Upper lobe of right lung (tissue), 1 donor: ENCODE measurements around the gene VAV3. TPM values are rescaled to one million over a fixed set of nuclear protein-coding genes. Genes with fewer than 3 reads are reported as not detected.

Experiments
- ATAC-seq: fragments of 200-7000 bp; cut with Tn5 transposase; one replicate; pipeline ENCODE4 v1.9.1; 2020; ENCODE audit warnings: mild to moderate bottlenecking, moderate library complexity
- DNase-seq: peaks from one replicate; pipeline ENCODE4 v3.0.0-alpha.2; 2020
- H3K27ac ChIP-seq: fragments of 200-600 bp; one replicate; pipeline ENCODE4 v1.8.0; 2022
- H3K27me3 ChIP-seq: fragments of 200-600 bp; one replicate; pipeline ENCODE4 v1.8.0; 2022; ENCODE audit warnings: mild to moderate bottlenecking
- H3K36me3 ChIP-seq: fragments of 200-600 bp; one replicate; pipeline ENCODE4 v1.8.0; 2022
- H3K4me1 ChIP-seq: fragments of 200-600 bp; one replicate; pipeline ENCODE4 v1.8.0; 2022
- H3K4me3 ChIP-seq: fragments of 200-600 bp; one replicate; pipeline ENCODE4 v1.8.0; 2022; ENCODE audit warnings: mild to moderate bottlenecking
- H3K9me3 ChIP-seq: fragments of 200-600 bp; one replicate; pipeline ENCODE4 v1.8.0; 2022
- intact Hi-C: fragments of 100-400 bp; cut with DNase I; formaldehyde crosslinking; loops from one replicate; pipeline ENCODE4 v1.11.0; 2022
- total RNA-seq: library from RNA; stranded (reverse); fragmentation: NEBNext Ultra II Directional; extraction: Animal tissue kit (Norgen Biotek cat#: 25700); gene quantifications from one replicate; pipeline ENCODE4 v1.2.1, GENCODE V29; 2021
- TF ChIP-seq, protein P1 (sequence below): fragments of 200-600 bp; IDR thresholded peaks from one replicate; pipeline ENCODE4 v1.8.0; 2022; ENCODE audit warnings: antibody characterized with exemption
- donor health status: DM: no; HTN: yes; CAD: no; lungs with severe emphysema.

Gene VAV3
- total RNA-seq, 1 donor from 2014 or later: 8.5 TPM

DNA sequence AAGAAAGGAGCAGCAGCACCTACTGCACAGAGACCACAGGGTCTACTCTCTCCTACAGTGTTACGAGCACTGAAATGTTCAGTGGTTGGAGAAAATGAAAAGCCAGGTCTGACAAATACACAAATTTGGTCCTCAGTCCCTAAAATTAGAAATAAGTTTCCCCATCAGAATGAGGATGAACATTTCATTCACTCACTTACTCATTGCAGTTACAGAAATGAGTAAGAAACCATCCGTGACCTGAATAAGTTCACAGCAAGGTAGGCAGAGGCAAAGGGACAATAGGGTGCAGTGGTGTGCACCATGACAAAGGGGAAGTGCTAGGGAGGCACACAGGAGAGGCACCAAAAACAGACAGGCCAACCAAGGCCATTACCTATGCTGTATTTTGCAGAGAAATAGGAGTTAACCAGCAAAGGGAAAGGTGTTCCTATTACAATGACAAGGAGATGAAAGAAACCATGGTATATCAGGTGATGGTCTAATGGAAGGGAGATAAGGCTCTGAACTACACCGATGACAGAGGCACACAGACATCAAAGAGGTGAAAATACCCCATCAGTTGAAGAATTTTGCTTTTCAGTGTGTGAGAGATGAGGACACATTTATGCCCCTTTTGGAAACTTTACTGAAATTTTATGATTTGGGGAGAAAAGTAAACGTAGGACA is 29.4 kb downstream of the VAV3 start:
- H3K27ac ChIP-seq: no peak overlapping the region
- DNase-seq: no peak

DNA sequence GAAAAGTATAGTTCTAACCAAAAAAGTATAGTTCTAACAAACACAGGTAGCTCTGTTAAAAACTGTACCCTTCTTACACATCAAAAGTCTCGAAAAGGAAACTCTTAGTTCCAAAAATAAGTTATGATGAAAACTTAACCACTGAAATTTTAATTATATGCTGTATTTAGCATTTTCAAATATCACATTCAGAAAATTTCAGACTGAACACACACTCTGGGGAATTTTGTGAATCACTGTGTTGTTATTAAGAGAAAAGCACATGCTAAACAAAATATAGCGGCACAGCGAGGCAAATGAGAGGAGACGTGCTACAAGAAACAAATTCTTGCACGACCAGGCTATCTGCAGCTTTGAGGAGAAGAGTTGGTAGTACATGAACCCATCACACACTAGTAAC is 30.4 kb downstream of the VAV3 start:
- TF ChIP-seq, protein P1, sequence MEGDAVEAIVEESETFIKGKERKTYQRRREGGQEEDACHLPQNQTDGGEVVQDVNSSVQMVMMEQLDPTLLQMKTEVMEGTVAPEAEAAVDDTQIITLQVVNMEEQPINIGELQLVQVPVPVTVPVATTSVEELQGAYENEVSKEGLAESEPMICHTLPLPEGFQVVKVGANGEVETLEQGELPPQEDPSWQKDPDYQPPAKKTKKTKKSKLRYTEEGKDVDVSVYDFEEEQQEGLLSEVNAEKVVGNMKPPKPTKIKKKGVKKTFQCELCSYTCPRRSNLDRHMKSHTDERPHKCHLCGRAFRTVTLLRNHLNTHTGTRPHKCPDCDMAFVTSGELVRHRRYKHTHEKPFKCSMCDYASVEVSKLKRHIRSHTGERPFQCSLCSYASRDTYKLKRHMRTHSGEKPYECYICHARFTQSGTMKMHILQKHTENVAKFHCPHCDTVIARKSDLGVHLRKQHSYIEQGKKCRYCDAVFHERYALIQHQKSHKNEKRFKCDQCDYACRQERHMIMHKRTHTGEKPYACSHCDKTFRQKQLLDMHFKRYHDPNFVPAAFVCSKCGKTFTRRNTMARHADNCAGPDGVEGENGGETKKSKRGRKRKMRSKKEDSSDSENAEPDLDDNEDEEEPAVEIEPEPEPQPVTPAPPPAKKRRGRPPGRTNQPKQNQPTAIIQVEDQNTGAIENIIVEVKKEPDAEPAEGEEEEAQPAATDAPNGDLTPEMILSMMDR: no peak
- Histone ChIP-seq H3K4me1 (peaks cover 24% of the 10 kb centered on the region), H3K4me3 (no peak overlapping the region), H3K27ac (no peak overlapping the region), H3K27me3 (no peaks in the 10 kb centered on the region), H3K9me3 (no peaks in the 10 kb centered on the region), H3K36me3 (no peaks in the 10 kb centered on the region)
- no peak for ATAC-seq
- no peak for DNase-seq
- intact Hi-C loops: no loop called here

More for the DNA sequence above, 29.4 kb downstream of the VAV3 start:
- intact Hi-C loops: no loop called here
- no peak overlapping the region for H3K4me3 ChIP-seq
- TF ChIP-seq, protein P1: no peak
- no peaks in the 10 kb centered on the region for H3K27me3 ChIP-seq
- H3K36me3 ChIP-seq: no peaks in the 10 kb centered on the region
- H3K9me3 ChIP-seq: no peaks in the 10 kb centered on the region
- no peak for ATAC-seq
- peaks cover 24% of the 10 kb centered on the region for H3K4me1 ChIP-seq

DNA sequence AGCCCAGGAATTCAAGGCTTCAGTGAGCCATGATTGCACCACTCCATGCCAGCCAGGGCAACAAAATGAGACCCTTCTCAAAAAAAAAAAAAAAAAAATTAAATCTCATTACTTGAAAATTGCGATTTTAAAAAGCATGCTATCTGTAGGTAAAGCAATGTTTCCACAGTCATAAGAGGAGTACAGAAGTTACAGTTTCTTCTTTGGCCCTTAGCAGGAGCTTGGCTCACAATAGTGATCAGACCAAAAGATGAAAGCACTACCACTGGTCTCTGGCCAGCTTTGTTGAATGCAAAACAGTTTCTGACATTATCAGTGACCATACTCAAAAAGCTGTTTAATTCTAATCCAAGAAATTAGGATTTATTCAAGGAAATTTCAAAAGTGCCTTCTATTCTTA is 31.2 kb downstream of the VAV3 start:
- DNase-seq (no peak), ATAC-seq (no peak)
- Histone ChIP-seq H3K4me1 (peaks cover 24% of the 10 kb centered on the region), H3K36me3 (no peaks in the 10 kb centered on the region), H3K4me3 (no peak overlapping the region), H3K9me3 (no peaks in the 10 kb centered on the region), H3K27ac (no peak overlapping the region), H3K27me3 (no peaks in the 10 kb centered on the region)
- intact Hi-C loops: no loop called here
- TF ChIP-seq, protein P1: no peak

DNA sequence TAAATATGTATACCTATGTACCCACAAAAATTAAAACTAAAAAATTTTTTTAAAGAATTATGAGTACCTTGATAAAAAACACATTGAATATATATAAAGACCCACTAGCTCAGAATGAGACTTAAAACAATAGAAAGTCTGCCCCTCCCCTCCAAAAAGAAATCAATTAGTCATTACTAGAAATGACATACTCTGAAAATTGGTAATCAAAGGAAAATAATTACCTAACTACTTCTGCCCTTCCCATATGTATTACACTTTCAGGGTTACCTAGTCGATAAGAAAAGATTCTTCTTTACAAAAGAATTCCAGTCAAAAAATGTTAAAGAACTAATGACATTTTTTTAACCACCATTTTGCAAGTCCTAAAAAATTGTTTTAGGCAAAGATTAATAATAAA is 34.7 kb downstream of the VAV3 start:
- Histone ChIP-seq H3K9me3 (no peaks in the 10 kb centered on the region), H3K27ac (no peak overlapping the region), H3K36me3 (no peaks in the 10 kb centered on the region), H3K4me3 (no peak overlapping the region), H3K4me1 (peaks cover 2% of the 10 kb centered on the region), H3K27me3 (no peaks in the 10 kb centered on the region)
- DNase-seq: no peak
- TF ChIP-seq, protein P1: no peak
- ATAC-seq: no peak
- intact Hi-C loops: no loop called here

DNA sequence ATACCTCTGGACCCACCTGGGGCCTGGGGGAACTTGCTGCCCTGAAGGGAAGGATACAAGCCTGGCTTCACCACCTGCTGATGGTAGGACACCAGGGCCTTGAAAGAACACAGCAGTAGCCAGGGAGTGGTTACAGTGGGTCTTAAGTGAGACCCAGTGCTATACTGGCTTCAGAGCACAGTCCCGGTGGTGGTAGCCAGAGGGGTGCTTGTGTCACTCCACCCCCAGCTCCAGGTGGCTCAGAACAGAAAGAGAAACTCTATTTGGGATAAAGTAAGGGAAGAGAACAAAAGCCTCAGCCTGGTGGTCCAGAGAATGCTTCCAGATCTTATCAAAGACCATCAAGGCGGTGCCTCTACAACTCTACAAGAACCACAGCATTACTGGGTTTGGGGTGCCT is 37.2 kb downstream of the VAV3 start:
- no peak overlapping the region for H3K27ac ChIP-seq
- intact Hi-C loops: no loop called here
- H3K4me3 ChIP-seq: no peak overlapping the region
- H3K36me3 ChIP-seq: no peaks in the 10 kb centered on the region
- no peak for ATAC-seq
- H3K27me3 ChIP-seq: no peaks in the 10 kb centered on the region
- H3K9me3 ChIP-seq: no peaks in the 10 kb centered on the region
- TF ChIP-seq, protein P1: no peak
- H3K4me1 ChIP-seq: no peaks in the 10 kb centered on the region
- DNase-seq: no peak
